Measurements from ENCODE around the gene EGFL7.

DNA sequence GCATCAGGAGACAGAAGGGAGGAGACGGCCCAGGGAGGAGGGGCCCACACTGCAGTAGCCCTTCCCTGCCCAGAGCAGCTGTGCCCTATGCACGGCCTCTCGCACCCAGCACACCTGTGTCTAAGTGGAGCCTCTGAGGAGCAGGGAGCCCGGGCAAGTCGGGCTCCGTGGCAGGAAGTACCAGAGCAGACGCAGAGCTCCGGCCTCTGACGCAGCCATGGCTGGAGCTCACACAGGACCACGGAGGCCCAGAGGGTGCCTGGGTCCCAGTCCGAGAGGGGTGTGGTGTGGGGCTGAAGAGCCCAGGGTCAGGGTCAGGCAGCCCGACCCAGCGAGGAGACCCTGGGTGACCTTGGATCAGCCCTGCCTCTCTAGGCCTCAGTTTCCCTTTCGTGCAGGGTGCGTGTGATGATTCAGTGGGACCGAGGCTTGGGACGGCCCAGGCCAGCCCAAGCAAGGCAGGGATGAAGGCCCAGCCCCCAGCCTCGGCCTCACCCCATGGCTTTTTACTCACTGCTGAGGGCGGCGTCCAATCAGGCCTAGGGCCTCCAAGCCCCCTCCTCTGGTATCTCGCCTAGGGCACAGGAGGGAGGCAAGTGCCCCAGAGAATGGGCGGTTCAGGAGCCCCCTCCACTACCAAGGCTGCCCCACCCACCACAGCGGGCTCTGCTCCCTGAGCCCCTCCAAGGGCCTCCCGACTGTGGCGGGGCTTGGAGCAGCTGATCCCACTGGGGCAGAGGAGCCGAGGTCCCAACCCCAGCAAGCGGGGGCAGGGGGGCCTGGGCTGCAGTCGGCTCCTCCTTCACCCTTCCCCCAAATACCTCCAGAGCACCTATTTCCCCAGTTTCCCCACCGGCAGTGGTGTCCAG lies 28.8 kb downstream of the EGFL7 start:
- TF ChIP-seq ZNF292 (tag by site-specific recombination; IDR thresholded peaks at IDR 0.05; ENCODE audit: borderline replicate concordance, low read depth) (no peak), GLI4 (tag by site-specific recombination; IDR thresholded peaks at IDR 0.05) (no peak), ZBTB17 (tag by site-specific recombination; IDR thresholded peaks at IDR 0.05) (no peak)
- TF ChIP-seq, protein P1, sequence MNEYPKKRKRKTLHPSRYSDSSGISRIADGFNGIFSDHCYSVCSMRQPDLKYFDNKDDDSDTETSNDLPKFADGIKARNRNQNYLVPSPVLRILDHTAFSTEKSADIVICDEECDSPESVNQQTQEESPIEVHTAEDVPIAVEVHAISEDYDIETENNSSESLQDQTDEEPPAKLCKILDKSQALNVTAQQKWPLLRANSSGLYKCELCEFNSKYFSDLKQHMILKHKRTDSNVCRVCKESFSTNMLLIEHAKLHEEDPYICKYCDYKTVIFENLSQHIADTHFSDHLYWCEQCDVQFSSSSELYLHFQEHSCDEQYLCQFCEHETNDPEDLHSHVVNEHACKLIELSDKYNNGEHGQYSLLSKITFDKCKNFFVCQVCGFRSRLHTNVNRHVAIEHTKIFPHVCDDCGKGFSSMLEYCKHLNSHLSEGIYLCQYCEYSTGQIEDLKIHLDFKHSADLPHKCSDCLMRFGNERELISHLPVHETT (tag by site-specific recombination; IDR thresholded peaks at IDR 0.05), result no peak
- TF ChIP-seq, protein P2, sequence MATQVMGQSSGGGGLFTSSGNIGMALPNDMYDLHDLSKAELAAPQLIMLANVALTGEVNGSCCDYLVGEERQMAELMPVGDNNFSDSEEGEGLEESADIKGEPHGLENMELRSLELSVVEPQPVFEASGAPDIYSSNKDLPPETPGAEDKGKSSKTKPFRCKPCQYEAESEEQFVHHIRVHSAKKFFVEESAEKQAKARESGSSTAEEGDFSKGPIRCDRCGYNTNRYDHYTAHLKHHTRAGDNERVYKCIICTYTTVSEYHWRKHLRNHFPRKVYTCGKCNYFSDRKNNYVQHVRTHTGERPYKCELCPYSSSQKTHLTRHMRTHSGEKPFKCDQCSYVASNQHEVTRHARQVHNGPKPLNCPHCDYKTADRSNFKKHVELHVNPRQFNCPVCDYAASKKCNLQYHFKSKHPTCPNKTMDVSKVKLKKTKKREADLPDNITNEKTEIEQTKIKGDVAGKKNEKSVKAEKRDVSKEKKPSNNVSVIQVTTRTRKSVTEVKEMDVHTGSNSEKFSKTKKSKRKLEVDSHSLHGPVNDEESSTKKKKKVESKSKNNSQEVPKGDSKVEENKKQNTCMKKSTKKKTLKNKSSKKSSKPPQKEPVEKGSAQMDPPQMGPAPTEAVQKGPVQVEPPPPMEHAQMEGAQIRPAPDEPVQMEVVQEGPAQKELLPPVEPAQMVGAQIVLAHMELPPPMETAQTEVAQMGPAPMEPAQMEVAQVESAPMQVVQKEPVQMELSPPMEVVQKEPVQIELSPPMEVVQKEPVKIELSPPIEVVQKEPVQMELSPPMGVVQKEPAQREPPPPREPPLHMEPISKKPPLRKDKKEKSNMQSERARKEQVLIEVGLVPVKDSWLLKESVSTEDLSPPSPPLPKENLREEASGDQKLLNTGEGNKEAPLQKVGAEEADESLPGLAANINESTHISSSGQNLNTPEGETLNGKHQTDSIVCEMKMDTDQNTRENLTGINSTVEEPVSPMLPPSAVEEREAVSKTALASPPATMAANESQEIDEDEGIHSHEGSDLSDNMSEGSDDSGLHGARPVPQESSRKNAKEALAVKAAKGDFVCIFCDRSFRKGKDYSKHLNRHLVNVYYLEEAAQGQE (tag by site-specific recombination; IDR thresholded peaks at IDR 0.05), result no peak
- TF ChIP-seq, protein P3, sequence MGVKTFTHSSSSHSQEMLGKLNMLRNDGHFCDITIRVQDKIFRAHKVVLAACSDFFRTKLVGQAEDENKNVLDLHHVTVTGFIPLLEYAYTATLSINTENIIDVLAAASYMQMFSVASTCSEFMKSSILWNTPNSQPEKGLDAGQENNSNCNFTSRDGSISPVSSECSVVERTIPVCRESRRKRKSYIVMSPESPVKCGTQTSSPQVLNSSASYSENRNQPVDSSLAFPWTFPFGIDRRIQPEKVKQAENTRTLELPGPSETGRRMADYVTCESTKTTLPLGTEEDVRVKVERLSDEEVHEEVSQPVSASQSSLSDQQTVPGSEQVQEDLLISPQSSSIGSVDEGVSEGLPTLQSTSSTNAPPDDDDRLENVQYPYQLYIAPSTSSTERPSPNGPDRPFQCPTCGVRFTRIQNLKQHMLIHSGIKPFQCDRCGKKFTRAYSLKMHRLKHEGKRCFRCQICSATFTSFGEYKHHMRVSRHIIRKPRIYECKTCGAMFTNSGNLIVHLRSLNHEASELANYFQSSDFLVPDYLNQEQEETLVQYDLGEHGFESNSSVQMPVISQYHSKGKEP (tag by site-specific recombination; IDR thresholded peaks at IDR 0.05), result no peak
- TF ChIP-seq, protein P4, sequence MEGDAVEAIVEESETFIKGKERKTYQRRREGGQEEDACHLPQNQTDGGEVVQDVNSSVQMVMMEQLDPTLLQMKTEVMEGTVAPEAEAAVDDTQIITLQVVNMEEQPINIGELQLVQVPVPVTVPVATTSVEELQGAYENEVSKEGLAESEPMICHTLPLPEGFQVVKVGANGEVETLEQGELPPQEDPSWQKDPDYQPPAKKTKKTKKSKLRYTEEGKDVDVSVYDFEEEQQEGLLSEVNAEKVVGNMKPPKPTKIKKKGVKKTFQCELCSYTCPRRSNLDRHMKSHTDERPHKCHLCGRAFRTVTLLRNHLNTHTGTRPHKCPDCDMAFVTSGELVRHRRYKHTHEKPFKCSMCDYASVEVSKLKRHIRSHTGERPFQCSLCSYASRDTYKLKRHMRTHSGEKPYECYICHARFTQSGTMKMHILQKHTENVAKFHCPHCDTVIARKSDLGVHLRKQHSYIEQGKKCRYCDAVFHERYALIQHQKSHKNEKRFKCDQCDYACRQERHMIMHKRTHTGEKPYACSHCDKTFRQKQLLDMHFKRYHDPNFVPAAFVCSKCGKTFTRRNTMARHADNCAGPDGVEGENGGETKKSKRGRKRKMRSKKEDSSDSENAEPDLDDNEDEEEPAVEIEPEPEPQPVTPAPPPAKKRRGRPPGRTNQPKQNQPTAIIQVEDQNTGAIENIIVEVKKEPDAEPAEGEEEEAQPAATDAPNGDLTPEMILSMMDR (tag by site-specific recombination; IDR thresholded peaks at IDR 0.05), result no peak

Data from HEK293 (cell line).